A549 (cell line): ENCODE results near the gene HIF1AN. TPM values are rescaled to one million over a fixed set of nuclear protein-coding genes. Genes with fewer than 3 reads are reported as not detected.

Experiments used
- ATAC-seq, 2 experiments: fragments of 200-7000 bp in 1 of 2; fragments of >200 bp in 1 of 2; cut with Nextera tagmentation in 1 of 2; cut with Tn5 transposase in 1 of 2; 3 replicates each; pipeline versions ENCODE4 v1.8.0 to v1.9.1; 2018 to 2020; ENCODE audit warnings: mild to moderate bottlenecking in 1 of 2, moderate library complexity in 1 of 2
- CTCF ChIA-PET: fragments of 300-600 bp; sonication (Branson Sonifier 250); formaldehyde crosslinking; extraction: SDS; loops from one replicate; lab custom pipeline; 2021; ENCODE audit warnings: antibody characterized with exemption, inconsistent platforms; lab: Yijun Ruan, JAX
- POLR2A ChIA-PET: fragments of 350-600 bp; formaldehyde crosslinking; extraction: SDS; loops from one replicate; lab custom pipeline; 2021; ENCODE audit warnings: antibody characterized with exemption, inconsistent platforms; lab: Yijun Ruan, JAX
- DNase-seq, 2 experiments: peaks; one replicate each; pipeline versions ENCODE4 v3.0.0 to v3.0.0-alpha.2; 2011 to 2016; ENCODE audit warnings: low read depth in 1 of 2, low spot score in 1 of 2
- FAIRE-seq: peaks from 2 replicates; lab custom pipeline; 2011; peaks lifted over from hg19 to GRCh38; lab: Jason Lieb, UNC
- H3K27ac ChIP-seq, 2 experiments: fragments of >200 bp; sonication (Bioruptor Twin); formaldehyde crosslinking; 3 replicates each; pipeline ENCODE4 v1.5.1; 2016 to 2017
- H3K4me1 ChIP-seq: fragments of >200 bp; sonication (Bioruptor Twin); formaldehyde crosslinking; 3 replicates; pipeline ENCODE4 v1.6.1; 2016
- H3K4me2 ChIP-seq: fragments of >200 bp; sonication (Bioruptor Twin); formaldehyde crosslinking; 3 replicates; pipeline ENCODE4 v1.6.1; 2016
- H3K4me3 ChIP-seq: fragments of >200 bp; sonication (Bioruptor Twin); formaldehyde crosslinking; 3 replicates; pipeline ENCODE4 v1.5.1; 2016
- H3K9me3 ChIP-seq: fragments of >200 bp; sonication (Bioruptor Twin); formaldehyde crosslinking; 3 replicates; pipeline ENCODE4 v1.6.1; 2016
- BHLHE40 ChIP-seq: IDR thresholded peaks from 2 replicates; pipeline ENCODE4 v1.6.1; 2012; ENCODE audit warnings: low read depth, low read length, inconsistent platforms
- CHD2 ChIP-seq: fragments of 150-350 bp; IDR thresholded peaks from 2 replicates; pipeline ENCODE4 v1.6.1; 2014; ENCODE audit warnings: low read length; ENCODE audit not compliant: partially characterized antibody
- E2F6 ChIP-seq: IDR thresholded peaks from 2 replicates; pipeline ENCODE4 v1.6.1; 2012; ENCODE audit warnings: low read depth, borderline replicate concordance
- ESRRA ChIP-seq: fragments of 150-350 bp; IDR thresholded peaks from 2 replicates; pipeline ENCODE4 v1.6.1; 2014; ENCODE audit warnings: mild to moderate bottlenecking, low read length, borderline replicate concordance
- JUN ChIP-seq, 2 experiments: fragments of >200 bp; sonication (Bioruptor Twin); formaldehyde crosslinking; IDR thresholded peaks; 2 replicates in 1 of 2; 3 replicates in 1 of 2; pipeline ENCODE4 v1.6.1; 2016 to 2017
- JUNB ChIP-seq: fragments of >200 bp; sonication (Bioruptor Twin); formaldehyde crosslinking; IDR thresholded peaks from 2 replicates; pipeline ENCODE4 v1.6.1; 2016
- KDM5A ChIP-seq: fragments of 200-600 bp; sonication (generic); IDR thresholded peaks from 2 replicates; pipeline ENCODE4 v1.6.1; 2016; ENCODE audit warnings: antibody characterized with exemption, mild to moderate bottlenecking
- MAZ ChIP-seq: fragments of 150-350 bp; IDR thresholded peaks from 2 replicates; pipeline ENCODE4 v1.6.1; 2014; ENCODE audit warnings: antibody characterized with exemption, low read depth, low read length, borderline replicate concordance
- MYC ChIP-seq: IDR thresholded peaks from 2 replicates; pipeline ENCODE4 v1.6.1; 2012; ENCODE audit warnings: mild to moderate bottlenecking, inconsistent platforms, low read length, improper control_type of control experiment, borderline replicate concordance
- NPAS2 ChIP-seq: fragments of 250-450 bp; sonication (Bioruptor Pico); IDR thresholded peaks from 2 replicates; pipeline ENCODE4 v1.8.0; 2022; ENCODE audit warnings: mild to moderate bottlenecking, moderate library complexity, borderline replicate concordance
- PHF8 ChIP-seq: fragments of 200-600 bp; sonication (generic); IDR thresholded peaks from 2 replicates; pipeline ENCODE4 v1.6.1; 2016; ENCODE audit warnings: low read depth, mild to moderate bottlenecking, antibody characterized with exemption, moderate library complexity, borderline replicate concordance
- POLR2A ChIP-seq: IDR thresholded peaks from 2 replicates; pipeline ENCODE4 v1.6.1; 2012; ENCODE audit warnings: mild to moderate bottlenecking, low read length
- POLR2AphosphoS2 ChIP-seq: conservative IDR thresholded peaks from 2 replicates; pipeline ENCODE4 v1.6.1; 2012; ENCODE audit warnings: low read length, improper control_type of control experiment, inconsistent platforms
- RARB ChIP-seq: fragments of 250-450 bp; sonication (Bioruptor Pico); IDR thresholded peaks from 2 replicates; pipeline ENCODE4 v1.8.0; 2021; ENCODE audit warnings: mild to moderate bottlenecking, moderate library complexity
- REST ChIP-seq: fragments of 200-600 bp; sonication (generic); IDR thresholded peaks from 2 replicates; pipeline ENCODE4 v1.6.1; 2016; ENCODE audit warnings: antibody characterized with exemption, mild to moderate bottlenecking, moderate library complexity
- SREBF2 ChIP-seq: fragments of 450-650 bp; IDR thresholded peaks from 2 replicates; pipeline ENCODE4 v1.6.1; 2014; ENCODE audit warnings: mild to moderate bottlenecking, moderate library complexity
- WGBS: methylation state at CpG from one replicate; pipeline ENCODE4 v1.1.6; 2017; ENCODE audit errors: missing lambda C conversion rate; 5-methylcytosine and 5-hydroxymethylcytosine counted together
- polyA plus RNA-seq, 4 experiments: library from polyadenylated mRNA; depleted of rRNA in 3 of 4; stranded (reverse); fragments of >200 nt; fragmentation: RNase III in 1 of 4; extraction: RNeasy Plus Mini Kit Qiagen cat#74134 plus additional on column Dnase treatment in 1 of 4; gene quantifications; 2 replicates in 3 of 4; 3 replicates in 1 of 4; pipeline ENCODE4 v1.2.3, GENCODE V29; 2011 to 2017
- TF ChIP-seq, protein P1 (sequence below): fragments of >200 bp; sonication (Bioruptor Twin); formaldehyde crosslinking; IDR thresholded peaks from 2 replicates; pipeline ENCODE4 v1.6.1; 2016
- TF ChIP-seq, protein P2 (sequence below): IDR thresholded peaks from 2 replicates; pipeline ENCODE4 v1.6.1; 2012
- TF ChIP-seq, protein P3 (sequence below): fragments of >200 bp; sonication (Bioruptor Twin); formaldehyde crosslinking; IDR thresholded peaks from 3 replicates; pipeline ENCODE4 v1.5.1; 2016
- TF ChIP-seq, protein P4 (sequence below): fragments of 250-450 bp; sonication (Bioruptor Pico); IDR thresholded peaks from 2 replicates; pipeline ENCODE4 v1.5.0; 2021; ENCODE audit warnings: mild to moderate bottlenecking, moderate library complexity, borderline replicate concordance

The HIF1AN gene
- polyA plus RNA-seq, 2 of the 4 experiments (the other 2 are of a cell fraction) = 15.3 to 21.6 TPM

DNA sequence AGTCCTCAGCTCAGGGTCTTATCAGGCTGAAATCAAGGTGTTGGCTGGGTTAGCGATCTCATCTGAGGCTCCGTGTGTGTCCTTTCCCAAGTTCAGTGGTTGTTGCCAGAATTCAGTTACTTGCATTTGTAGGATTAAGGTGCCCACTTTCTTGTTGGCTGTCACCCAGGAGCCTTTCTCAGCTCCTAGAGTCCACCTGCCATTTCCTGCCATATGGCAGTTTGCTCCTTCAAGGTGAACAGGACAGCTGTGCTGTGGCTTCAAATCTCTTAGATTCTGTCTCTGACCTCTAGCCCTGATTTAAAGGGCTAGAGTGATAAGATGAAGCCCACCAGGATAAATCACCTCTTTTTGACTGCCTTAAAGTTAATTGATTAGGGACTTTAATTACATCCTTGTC is 1.0 kb upstream of the HIF1AN start:
- CTCF ChIA-PET = interaction anchor here (0.6 to 3.3 kb wide), 19 partner anchors 9 to 819 kb away, joined by 3 to 19 read pairs (median 5); no protein-coding TSS in a partner anchor
- no peak for TF ChIP-seq JUNB
- no peak for TF ChIP-seq ESRRA
- H3K27ac ChIP-seq = no peak overlapping the region
- DNase-seq (no peak), ATAC-seq (no peak), FAIRE-seq (no peak)
- POLR2A ChIA-PET = no interaction called here
- H3K9me3 ChIP-seq = no peaks in the 10 kb centered on the region
- H3K4me2 ChIP-seq = no peak overlapping the region
- H3K4me3 ChIP-seq = no peak overlapping the region
- H3K4me1 ChIP-seq = peaks cover 18% of the 10 kb centered on the region; the same call in 2 of the 3 replicates
- WGBS = 83% methylated on average over 2 of the region's 2 CpGs

- Histone ChIP-seq H3K4me3 (peak overlapping the region; percentile 75), H3K4me1 (peaks cover 15% of the 10 kb centered on the region; the same call in 2 of the 3 replicates), H3K27ac (peak overlapping the region; percentile 33 to 72; a peak in 5 of 6 replicates), H3K4me2 (peak overlapping the region; percentile 66), H3K9me3 (no peaks in the 10 kb centered on the region)
- POLR2A ChIA-PET = interaction anchor here (0.6 to 1.3 kb wide), 26 partner anchors 8 to 526 kb away, joined by 3 to 17 read pairs (median 4); partner anchors contain the start of genes PKD2L1, SCD and SLF2
- 48% methylated on average over 4 of the region's 4 CpGs for WGBS
- TF ChIP-seq, protein P1, sequence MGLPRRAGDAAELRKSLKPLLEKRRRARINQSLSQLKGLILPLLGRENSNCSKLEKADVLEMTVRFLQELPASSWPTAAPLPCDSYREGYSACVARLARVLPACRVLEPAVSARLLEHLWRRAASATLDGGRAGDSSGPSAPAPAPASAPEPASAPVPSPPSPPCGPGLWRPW = no peak
- no peak for TF ChIP-seq CHD2
- TF ChIP-seq RARB (CRISPR knock-in tag) = no peak
- no peak for TF ChIP-seq KDM5A
- TF ChIP-seq NPAS2 = no peak
- no peak for TF ChIP-seq POLR2AphosphoS2
- no peak for TF ChIP-seq POLR2A
- TF ChIP-seq, protein P2, sequence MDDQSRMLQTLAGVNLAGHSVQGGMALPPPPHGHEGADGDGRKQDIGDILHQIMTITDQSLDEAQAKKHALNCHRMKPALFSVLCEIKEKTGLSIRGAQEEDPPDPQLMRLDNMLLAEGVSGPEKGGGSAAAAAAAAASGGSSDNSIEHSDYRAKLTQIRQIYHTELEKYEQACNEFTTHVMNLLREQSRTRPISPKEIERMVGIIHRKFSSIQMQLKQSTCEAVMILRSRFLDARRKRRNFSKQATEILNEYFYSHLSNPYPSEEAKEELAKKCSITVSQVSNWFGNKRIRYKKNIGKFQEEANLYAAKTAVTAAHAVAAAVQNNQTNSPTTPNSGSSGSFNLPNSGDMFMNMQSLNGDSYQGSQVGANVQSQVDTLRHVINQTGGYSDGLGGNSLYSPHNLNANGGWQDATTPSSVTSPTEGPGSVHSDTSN = no peak
- TF ChIP-seq E2F6 = no peak
- no peak for TF ChIP-seq REST
- TF ChIP-seq JUN (IDR thresholded peaks at IDR 0.05) = no peak
- TF ChIP-seq, protein P3, sequence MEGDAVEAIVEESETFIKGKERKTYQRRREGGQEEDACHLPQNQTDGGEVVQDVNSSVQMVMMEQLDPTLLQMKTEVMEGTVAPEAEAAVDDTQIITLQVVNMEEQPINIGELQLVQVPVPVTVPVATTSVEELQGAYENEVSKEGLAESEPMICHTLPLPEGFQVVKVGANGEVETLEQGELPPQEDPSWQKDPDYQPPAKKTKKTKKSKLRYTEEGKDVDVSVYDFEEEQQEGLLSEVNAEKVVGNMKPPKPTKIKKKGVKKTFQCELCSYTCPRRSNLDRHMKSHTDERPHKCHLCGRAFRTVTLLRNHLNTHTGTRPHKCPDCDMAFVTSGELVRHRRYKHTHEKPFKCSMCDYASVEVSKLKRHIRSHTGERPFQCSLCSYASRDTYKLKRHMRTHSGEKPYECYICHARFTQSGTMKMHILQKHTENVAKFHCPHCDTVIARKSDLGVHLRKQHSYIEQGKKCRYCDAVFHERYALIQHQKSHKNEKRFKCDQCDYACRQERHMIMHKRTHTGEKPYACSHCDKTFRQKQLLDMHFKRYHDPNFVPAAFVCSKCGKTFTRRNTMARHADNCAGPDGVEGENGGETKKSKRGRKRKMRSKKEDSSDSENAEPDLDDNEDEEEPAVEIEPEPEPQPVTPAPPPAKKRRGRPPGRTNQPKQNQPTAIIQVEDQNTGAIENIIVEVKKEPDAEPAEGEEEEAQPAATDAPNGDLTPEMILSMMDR = no peak
- TF ChIP-seq SREBF2 = no peak
- DNase-seq (no peak), ATAC-seq (peak; percentile 37 to 53; a peak in 4 of 6 replicates), FAIRE-seq (no peak)
- CTCF ChIA-PET = interaction anchor here (0.6 to 3.3 kb wide), 25 partner anchors 9 to 820 kb away, joined by 3 to 20 read pairs (median 4); partner anchors contain the start of gene WNT8B
Measured at GRCh38 chr10:100535338-100535714, 417 bp upstream of the HIF1AN start.

GRCh38 chr10:100537475-100537874 is 1.7 kb downstream of the HIF1AN start:
- DNase-seq (no peak), FAIRE-seq (no peak), ATAC-seq (no peak)
- Histone ChIP-seq H3K9me3 (no peaks in the 10 kb centered on the region), H3K4me1 (peaks cover 12% of the 10 kb centered on the region; the same call in 2 of the 3 replicates), H3K27ac (no peak overlapping the region), H3K4me3 (no peak overlapping the region), H3K4me2 (peak overlapping the region; percentile 96; the same call in 2 of the 3 replicates)
- 93% methylated on average over 4 of the region's 4 CpGs for WGBS
- TF ChIP-seq BHLHE40 (no peak), PHF8 (no peak), MAZ (no peak), MYC (no peak), E2F6 (no peak)
- TF ChIP-seq, protein P2 = no peak
- TF ChIP-seq, protein P4, sequence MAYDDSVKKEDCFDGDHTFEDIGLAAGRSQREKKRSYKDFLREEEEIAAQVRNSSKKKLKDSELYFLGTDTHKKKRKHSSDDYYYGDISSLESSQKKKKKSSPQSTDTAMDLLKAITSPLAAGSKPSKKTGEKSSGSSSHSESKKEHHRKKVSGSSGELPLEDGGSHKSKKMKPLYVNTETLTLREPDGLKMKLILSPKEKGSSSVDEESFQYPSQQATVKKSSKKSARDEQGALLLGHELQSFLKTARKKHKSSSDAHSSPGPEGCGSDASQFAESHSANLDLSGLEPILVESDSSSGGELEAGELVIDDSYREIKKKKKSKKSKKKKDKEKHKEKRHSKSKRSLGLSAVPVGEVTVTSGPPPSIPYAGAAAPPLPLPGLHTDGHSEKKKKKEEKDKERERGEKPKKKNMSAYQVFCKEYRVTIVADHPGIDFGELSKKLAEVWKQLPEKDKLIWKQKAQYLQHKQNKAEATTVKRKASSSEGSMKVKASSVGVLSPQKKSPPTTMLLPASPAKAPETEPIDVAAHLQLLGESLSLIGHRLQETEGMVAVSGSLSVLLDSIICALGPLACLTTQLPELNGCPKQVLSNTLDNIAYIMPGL = no peak
- POLR2A ChIA-PET = no interaction called here
- CTCF ChIA-PET = interaction anchor here (1.0 to 3.3 kb wide), 3 partner anchors 12 to 358 kb away, joined by 3 to 19 read pairs (median 3); no protein-coding TSS in a partner anchor
